GM18867 (cell line): ENCODE data around the gene ZNF532.

Experiments used
- ATAC-seq: cut with Tn5 transposase; IDR thresholded peaks from one replicate; pipeline ENCODE4 v1.9.1; 2021; ENCODE audit warnings: mild to moderate bottlenecking, moderate library complexity; ENCODE audit not compliant: unreplicated experiment

The ZNF532 gene

DNA sequence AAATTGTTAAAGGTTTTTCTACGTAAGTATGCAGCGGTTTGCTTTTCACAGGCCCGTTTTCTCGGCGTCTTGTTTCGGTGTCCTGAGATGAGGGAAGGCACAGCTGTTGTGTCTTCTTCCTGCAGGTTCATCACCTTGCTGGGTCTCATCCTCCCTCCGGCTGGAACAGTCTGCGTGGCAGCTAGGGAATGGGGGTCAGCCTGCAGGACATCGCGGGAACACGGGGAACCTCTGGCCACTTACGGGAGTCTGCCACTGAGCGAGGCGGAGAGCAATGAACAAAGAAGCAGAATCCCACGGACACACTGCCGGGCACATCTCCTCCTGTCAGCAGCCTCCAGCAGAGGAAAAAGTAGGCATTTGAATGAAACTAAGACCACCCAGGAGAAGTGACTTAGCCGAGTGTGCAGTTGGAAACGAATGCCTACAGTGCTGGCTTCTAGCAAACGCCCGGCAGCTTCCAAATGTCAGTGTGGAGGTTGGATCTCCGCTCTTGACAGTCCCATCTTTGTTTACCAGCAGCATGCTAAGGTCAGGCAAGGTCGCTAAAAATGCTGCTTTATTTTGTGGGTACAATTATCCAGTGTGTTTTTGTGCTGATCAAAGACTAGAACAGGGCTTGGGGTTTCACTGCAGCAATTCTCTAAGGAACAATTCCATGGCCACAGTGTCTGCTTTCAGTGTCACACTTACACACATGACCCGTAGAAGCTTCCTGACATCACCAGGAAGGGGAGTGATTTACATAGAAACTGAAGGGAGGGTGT lies 165.2 kb downstream of the ZNF532 start:
- no peak for ATAC-seq

- ATAC-seq = no peak
These were observed 167.6 kb downstream of the ZNF532 start for GRCh38 chr18:59032308-59032707.

- ATAC-seq = no peak
These were observed 168.7 kb downstream of the ZNF532 start for GRCh38 chr18:59033359-59033758.

- no peak for ATAC-seq
These were observed 169.3 kb downstream of the ZNF532 start for GRCh38 chr18:59033974-59034373.

DNA sequence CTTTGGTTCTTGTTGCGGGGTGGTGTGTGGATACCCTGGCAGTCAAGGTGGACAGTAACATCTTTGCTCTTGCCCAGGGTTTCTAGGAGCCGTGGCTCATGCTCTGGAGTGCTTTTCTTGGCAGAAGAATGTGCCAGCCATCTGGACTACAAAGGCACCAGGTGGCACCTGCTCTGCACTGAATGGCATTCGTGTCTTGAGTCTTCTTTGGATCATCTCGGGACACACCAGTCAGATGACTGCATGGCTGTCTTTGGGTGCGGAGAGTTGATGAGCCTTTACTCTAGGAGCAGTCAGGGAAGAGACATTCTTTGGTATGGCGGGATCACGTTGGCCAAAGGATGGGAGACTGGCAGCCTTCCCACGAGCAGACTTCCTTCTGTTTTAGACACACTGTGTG lies 170.9 kb downstream of the ZNF532 start:
- no peak for ATAC-seq
